ENCODE results near the gene ALCAM.

The ALCAM gene

DNA sequence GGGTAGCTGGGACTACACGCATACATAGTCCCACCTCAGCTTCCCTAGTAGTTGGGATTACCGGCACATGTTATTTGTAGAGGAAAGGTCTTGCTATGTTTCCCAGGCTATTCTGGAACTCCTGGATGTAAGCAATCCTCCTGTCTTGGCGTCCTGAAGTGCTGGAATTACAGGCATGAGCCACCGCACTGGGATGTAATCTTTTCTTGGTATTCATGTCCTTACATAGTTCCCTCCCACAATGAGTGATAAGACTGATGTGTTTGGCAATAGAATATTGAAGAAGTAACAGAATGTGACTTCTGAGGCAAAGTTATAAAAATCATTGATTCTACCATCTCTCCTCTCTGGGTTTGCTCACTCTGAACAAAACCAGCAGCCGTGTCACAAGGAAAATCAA lies 22.7 kb upstream of the ALCAM start (continued):
- TF ChIP-seq ZNF777 (tag by site-specific recombination; IDR thresholded peaks at IDR 0.05; ENCODE audit: borderline replicate concordance) (no peak), ZNF664 (tag by site-specific recombination; IDR thresholded peaks at IDR 0.05) (no peak), ZNF544 (tag by site-specific recombination; IDR thresholded peaks at IDR 0.05) (no peak), ZNF473 (tag by site-specific recombination; IDR thresholded peaks at IDR 0.05) (no peak), ZNF555 (tag by site-specific recombination; conservative IDR thresholded peaks at IDR 0.05) (no peak), ZNF629 (tag by site-specific recombination; IDR thresholded peaks at IDR 0.05) (no peak), ZFP69B (tag by site-specific recombination; IDR thresholded peaks at IDR 0.05) (no peak)
- TF ChIP-seq, protein P1, sequence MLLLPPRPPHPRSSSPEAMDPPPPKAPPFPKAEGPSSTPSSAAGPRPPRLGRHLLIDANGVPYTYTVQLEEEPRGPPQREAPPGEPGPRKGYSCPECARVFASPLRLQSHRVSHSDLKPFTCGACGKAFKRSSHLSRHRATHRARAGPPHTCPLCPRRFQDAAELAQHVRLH (tag by site-specific recombination; IDR thresholded peaks at IDR 0.05) = no peak

DNA sequence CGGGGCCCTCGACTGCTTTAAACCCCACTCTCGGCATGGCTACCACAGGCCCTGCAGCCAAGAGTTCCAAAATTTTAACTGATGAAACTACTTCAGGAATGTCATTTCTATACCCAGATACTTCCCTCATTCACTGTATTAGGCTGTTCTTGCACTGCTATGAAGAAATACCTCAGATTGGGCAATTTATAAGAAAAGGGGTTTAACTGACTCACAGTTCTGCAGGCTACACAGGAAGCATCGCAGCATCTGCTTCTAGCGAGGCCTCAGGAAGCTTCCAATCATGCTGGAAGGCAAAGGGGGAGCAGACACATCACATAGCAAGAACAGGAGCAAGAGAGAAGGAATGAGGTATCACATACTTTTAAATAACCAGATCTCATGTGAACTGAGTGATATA lies 21.6 kb upstream of the ALCAM start:
- H3K36me3 ChIP-seq (ENCODE audit: control insufficient read depth in 2 of 2, insufficient read depth in 1 of 2, low read length in 2 of 2) = no peaks in the 10 kb centered on the region
- POLR2A ChIA-PET = no interaction called here
- H3K9me3 ChIP-seq (ENCODE audit: control insufficient read depth, insufficient read depth, low read depth, low read length) = no peaks in the 10 kb centered on the region
- TF ChIP-seq, protein P2, sequence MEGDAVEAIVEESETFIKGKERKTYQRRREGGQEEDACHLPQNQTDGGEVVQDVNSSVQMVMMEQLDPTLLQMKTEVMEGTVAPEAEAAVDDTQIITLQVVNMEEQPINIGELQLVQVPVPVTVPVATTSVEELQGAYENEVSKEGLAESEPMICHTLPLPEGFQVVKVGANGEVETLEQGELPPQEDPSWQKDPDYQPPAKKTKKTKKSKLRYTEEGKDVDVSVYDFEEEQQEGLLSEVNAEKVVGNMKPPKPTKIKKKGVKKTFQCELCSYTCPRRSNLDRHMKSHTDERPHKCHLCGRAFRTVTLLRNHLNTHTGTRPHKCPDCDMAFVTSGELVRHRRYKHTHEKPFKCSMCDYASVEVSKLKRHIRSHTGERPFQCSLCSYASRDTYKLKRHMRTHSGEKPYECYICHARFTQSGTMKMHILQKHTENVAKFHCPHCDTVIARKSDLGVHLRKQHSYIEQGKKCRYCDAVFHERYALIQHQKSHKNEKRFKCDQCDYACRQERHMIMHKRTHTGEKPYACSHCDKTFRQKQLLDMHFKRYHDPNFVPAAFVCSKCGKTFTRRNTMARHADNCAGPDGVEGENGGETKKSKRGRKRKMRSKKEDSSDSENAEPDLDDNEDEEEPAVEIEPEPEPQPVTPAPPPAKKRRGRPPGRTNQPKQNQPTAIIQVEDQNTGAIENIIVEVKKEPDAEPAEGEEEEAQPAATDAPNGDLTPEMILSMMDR (tag by site-specific recombination; IDR thresholded peaks at IDR 0.05) = no peak
- no peak for TF ChIP-seq ZNF10 (tag by site-specific recombination; IDR thresholded peaks at IDR 0.05)
- TF ChIP-seq ZBTB48 (tag by site-specific recombination; IDR thresholded peaks at IDR 0.05) = no peak
- TF ChIP-seq ZNF654 (tag by site-specific recombination; IDR thresholded peaks at IDR 0.05; ENCODE audit: low read depth) = no peak
- no peak for TF ChIP-seq TRIM28 (IDR thresholded peaks at IDR 0.05; ENCODE audit: borderline replicate concordance, low read length)
- no peak for TF ChIP-seq ZNF146 (tag by site-specific recombination; IDR thresholded peaks at IDR 0.05)
- no peak for TF ChIP-seq SCRT2 (tag by site-specific recombination; IDR thresholded peaks at IDR 0.05)
- no peak for TF ChIP-seq ZNF37A (tag by site-specific recombination; IDR thresholded peaks at IDR 0.05)
- no peak for TF ChIP-seq ZNF223 (tag by site-specific recombination; IDR thresholded peaks at IDR 0.05)
- TF ChIP-seq MYNN (tag by site-specific recombination; IDR thresholded peaks at IDR 0.05; ENCODE audit: borderline replicate concordance) = no peak
- TF ChIP-seq, protein P3, sequence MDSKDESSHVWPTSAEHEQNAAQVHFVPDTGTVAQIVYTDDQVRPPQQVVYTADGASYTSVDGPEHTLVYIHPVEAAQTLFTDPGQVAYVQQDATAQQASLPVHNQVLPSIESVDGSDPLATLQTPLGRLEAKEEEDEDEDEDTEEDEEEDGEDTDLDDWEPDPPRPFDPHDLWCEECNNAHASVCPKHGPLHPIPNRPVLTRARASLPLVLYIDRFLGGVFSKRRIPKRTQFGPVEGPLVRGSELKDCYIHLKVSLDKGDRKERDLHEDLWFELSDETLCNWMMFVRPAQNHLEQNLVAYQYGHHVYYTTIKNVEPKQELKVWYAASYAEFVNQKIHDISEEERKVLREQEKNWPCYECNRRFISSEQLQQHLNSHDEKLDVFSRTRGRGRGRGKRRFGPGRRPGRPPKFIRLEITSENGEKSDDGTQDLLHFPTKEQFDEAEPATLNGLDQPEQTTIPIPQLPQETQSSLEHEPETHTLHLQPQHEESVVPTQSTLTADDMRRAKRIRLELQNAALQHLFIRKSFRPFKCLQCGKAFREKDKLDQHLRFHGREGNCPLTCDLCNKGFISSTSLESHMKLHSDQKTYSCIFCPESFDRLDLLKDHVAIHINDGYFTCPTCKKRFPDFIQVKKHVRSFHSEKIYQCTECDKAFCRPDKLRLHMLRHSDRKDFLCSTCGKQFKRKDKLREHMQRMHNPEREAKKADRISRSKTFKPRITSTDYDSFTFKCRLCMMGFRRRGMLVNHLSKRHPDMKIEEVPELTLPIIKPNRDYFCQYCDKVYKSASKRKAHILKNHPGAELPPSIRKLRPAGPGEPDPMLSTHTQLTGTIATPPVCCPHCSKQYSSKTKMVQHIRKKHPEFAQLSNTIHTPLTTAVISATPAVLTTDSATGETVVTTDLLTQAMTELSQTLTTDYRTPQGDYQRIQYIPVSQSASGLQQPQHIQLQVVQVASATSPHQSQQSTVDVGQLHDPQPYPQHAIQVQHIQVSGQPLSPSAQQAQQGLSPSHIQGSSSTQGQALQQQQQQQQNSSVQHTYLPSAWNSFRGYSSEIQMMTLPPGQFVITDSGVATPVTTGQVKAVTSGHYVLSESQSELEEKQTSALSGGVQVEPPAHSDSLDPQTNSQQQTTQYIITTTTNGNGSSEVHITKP (tag by site-specific recombination; IDR thresholded peaks at IDR 0.05) = no peak
- TF ChIP-seq ZNF529 (tag by site-specific recombination; IDR thresholded peaks at IDR 0.05; ENCODE audit: insufficient replicate concordance) = no peak
- TF ChIP-seq ZNF501 (tag by site-specific recombination; IDR thresholded peaks at IDR 0.05) = no peak
- TF ChIP-seq ZNF423 (tag by site-specific recombination; IDR thresholded peaks at IDR 0.05) = no peak
- TF ChIP-seq OSR2 (tag by site-specific recombination; IDR thresholded peaks at IDR 0.05) = no peak
- TF ChIP-seq, protein P4, sequence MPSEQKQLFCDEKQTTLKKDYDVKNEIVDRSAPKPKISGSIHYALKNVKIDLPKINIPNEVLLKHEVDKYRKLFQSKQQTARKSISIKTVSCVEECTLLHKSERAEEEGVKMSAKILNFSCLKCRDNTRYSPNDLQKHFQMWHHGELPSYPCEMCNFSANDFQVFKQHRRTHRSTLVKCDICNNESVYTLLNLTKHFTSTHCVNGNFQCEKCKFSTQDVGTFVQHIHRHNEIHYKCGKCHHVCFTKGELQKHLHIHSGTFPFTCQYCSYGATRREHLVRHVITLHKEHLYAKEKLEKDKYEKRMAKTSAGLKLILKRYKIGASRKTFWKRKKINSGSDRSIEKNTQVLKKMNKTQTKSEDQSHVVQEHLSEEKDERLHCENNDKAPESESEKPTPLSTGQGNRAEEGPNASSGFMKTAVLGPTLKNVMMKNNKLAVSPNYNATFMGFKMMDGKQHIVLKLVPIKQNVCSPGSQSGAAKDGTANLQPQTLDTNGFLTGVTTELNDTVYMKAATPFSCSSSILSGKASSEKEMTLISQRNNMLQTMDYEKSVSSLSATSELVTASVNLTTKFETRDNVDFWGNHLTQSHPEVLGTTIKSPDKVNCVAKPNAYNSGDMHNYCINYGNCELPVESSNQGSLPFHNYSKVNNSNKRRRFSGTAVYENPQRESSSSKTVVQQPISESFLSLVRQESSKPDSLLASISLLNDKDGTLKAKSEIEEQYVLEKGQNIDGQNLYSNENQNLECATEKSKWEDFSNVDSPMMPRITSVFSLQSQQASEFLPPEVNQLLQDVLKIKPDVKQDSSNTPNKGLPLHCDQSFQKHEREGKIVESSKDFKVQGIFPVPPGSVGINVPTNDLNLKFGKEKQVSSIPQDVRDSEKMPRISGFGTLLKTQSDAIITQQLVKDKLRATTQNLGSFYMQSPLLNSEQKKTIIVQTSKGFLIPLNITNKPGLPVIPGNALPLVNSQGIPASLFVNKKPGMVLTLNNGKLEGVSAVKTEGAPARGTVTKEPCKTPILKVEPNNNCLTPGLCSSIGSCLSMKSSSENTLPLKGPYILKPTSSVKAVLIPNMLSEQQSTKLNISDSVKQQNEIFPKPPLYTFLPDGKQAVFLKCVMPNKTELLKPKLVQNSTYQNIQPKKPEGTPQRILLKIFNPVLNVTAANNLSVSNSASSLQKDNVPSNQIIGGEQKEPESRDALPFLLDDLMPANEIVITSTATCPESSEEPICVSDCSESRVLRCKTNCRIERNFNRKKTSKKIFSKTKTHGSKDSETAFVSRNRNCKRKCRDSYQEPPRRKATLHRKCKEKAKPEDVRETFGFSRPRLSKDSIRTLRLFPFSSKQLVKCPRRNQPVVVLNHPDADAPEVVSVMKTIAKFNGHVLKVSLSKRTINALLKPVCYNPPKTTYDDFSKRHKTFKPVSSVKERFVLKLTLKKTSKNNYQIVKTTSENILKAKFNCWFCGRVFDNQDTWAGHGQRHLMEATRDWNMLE (tag by site-specific recombination; conservative IDR thresholded peaks at IDR 0.05; ENCODE audit: low read depth) = no peak
- TF ChIP-seq ZBTB20 (tag by site-specific recombination; IDR thresholded peaks at IDR 0.05) = no peak
- TF ChIP-seq ZNF521 (tag by site-specific recombination; IDR thresholded peaks at IDR 0.05) = no peak
- no peaks in the 10 kb centered on the region for H3K4me1 ChIP-seq (ENCODE audit: control insufficient read depth, insufficient read depth, low read length)
- no peak overlapping the region for H3K27ac ChIP-seq (ENCODE audit: extremely low read depth, low read depth, low read length)
- CTCF ChIA-PET = no interaction called here
- no peak overlapping the region for H3K4me3 ChIP-seq (ENCODE audit: low read depth, low read length)

All from HEK293 (cell line).